ENCODE results near the gene CLDN6.

The CLDN6 gene

DNA sequence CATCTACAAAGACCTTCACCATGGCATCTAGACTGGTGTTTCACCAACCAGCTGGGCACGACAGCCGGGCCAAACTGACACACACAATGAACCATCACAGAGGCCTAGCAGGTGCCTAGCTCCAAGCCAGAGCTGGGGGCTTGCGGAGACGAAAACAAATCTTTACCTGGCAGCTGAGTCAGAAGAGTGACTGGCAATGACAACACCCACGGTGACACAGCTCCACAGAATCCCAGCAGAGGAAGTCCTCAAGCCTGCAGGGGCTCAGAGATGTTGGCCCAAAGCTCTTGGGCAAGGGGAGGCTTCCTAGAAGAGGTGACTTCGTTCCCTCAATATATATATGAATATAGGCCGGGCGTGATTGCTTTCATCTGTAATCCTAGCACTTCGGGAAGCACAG, 33.5 kb upstream of the CLDN6 start:
- DNase-seq (ENCODE audit: low spot score): no peak

DNA sequence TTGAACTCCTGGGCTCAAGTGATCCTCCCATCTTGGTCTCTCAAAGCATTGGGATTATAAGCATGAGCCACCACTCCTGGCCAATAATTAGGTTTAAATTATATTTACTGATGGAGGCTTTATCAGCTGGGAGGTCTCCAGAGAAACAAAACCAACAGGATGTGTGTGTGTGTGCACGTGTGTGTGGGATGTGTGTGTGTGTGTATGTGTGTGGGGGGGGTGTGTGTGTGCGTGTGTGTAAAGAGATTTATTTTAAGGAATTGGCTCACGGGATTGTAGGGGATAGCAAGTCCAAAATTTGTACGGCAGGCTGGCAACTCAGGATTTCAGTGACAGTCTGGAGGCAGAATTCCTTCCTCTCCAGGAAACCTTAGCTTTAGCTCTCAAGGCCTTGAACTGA, 33.0 kb upstream of the CLDN6 start:
- no peak for DNase-seq (ENCODE audit: low spot score)

DNA sequence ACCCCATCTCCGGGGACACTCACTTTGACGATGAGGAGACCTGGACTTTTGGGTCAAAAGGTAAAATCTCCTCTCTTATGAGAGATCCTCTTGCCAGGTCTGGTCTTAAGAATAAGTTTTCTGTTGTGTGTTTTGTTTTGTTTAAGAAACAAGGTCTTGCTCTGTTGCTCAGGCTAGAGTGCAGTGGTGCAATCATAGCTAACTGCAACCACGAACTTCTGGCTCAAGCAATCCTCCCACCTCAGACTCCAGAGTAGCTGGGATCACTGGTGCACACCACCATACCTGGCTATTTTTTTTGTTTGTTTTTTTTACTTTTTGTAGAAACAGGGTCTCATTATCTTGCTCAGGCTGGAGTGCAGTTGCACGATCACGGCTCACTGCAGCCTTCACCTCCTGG, 32.5 kb upstream of the CLDN6 start:
- DNase-seq (ENCODE audit: low spot score): no peak

DNA sequence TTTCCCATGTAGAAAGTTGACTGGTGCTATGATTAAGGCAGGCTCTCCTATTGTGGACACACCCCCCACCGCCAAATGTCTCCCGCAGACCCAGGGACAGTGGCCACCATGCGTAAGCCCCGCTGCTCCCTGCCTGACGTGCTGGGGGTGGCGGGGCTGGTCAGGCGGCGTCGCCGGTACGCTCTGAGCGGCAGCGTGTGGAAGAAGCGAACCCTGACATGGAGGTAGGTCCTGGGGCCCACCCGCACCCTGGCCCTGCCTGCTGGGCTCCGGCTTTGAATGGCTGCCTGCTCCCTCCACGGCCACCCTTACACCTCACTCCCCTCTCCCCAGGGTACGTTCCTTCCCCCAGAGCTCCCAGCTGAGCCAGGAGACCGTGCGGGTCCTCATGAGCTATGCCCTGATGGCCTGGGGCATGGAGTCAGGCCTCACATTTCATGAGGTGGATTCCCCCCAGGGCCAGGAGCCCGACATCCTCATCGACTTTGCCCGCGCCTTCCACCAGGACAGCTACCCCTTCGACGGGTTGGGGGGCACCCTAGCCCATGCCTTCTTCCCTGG, 32.0 kb upstream of the CLDN6 start:
- no peak for DNase-seq (ENCODE audit: low spot score)

DNA sequence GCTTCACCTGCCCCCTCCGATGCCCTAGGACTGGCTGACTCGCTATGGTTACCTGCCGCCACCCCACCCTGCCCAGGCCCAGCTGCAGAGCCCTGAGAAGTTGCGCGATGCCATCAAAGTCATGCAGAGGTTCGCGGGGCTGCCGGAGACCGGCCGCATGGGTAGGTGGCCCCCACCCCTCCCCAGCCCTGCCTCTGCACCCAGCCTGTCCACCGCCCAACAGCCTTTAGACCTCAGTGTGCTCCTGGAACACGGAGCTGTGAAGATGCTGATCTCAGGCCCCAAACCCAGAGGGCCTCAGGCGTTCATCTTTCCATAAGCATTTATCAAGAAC, 29.4 kb upstream of the CLDN6 start:
- DNase-seq (ENCODE audit: low spot score): no peak

DNA sequence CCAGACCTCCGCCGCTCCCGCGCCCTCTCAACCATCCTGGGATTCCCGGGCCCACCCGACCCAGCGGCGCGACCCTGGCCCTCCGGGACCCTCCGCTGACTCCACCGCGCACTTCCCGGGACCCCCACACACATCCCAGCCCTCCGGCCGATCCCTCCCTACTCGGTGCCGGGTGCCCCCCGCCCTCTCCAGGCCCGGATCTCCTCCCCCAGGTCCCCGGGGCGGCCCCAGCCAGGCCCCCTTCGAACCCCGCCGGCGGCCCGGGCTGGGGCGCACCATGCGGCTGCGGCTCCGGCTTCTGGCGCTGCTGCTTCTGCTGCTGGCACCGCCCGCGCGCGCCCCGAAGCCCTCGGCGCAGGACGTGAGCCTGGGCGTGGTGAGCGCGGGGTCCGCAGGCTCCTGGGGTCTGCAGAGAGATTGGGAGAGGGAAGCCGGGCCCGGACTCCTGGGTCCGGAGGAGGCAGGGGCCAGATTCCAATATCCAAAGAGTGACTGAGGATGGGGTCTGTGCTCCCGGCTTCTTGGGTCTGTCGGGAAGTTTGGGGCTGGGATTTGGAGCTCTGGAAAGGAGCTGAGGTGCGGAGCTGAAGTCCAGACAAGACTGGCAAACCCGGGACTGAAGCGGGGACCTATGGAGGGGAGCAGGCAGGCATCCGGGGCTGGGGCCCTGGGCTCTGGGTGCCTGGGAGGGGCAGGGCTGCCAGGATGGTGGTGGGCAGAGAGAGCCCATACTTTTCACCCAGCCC, 28.8 kb upstream of the CLDN6 start:
- DNase-seq (ENCODE audit: low spot score): no peak

DNA sequence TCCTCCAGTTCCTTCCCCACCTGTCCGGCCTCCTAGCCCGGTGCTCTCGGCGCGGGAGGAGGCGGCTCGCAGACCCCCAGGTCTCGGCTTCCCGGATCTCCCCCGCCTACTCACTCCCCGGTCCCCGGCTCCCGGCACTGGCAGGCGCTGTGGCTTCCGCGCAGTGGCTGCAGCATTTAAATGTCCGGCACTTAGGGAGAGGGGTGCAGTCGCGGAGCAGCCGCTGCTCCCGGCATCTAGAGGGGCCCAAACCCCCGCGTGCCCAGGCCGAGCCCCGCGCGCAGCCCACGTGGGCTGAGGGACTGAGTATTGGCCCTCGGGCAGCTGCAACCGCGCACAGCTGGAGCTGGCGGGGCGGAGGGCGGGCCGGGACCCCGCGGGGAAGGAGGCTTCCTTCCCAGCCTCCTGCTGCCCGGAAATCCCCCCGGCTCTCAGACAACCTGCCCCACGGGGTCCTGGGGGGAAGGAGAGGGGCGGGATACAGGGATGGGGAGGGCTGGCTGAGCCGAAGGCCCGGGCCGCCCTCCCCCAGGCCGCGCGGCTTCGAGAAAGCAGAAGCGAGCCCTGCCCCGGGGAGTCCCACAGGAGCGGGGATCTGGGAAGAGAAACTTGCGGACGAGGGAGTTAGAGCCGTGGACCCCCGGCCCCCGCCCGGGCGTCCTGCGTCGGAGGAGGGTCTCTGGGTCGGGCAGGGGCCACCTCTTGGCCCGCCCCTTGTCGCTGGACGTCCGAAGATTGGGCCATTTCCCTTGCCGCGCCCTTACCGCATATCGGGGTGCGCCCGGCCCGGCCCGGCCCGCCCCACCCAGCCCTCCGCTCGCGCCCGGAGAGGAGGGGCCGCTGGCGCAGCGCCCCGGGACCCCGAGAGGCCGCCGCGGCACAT, 28.0 kb upstream of the CLDN6 start, which contains the start of gene MMP25:
TSS of gene MMP25 (plus strand) at position 804 of the 883 bp plus-strand sequence. CDS start 357 bp downstream, outside the sequence.
- no peak for DNase-seq (ENCODE audit: low spot score)

DNA sequence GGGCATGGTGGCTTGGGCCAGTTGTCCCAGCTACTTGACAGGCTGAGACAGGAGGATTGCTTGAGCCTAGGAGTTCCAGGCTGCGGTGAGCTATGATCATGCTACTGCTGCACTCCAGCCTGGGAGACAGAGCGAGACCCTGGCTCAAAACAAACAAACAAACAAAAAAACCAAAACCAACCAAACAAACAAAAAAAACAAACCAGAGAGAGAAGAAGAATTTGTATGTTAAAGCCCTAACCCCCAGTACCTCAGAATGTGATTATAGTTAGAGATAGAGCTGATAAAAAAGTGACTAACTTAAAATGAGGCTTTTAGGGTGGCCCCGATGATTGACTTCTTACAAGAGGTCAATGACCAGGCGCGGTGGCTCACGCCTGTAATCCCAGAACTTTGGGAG, 26.7 kb upstream of the CLDN6 start:
- DNase-seq (ENCODE audit: low spot score): no peak

DNA sequence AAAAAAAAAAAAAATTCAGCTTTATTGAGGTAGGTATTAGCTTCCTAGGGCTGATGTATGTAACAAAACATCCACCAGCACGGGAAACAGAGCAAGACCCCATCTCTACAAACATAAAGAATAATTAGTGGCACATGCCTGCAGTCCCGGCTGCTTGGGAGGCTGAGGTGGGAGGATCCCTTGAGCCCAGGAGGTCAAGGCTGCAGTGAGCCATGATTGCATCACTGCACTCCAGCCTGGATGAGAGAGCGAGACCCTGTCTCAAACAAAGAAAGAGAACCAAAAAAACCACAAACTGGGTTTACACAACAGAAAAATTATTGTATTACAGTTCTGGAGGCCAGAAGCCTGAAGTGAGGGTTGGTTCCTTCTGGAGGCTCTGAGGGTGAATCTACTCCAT, 24.4 kb upstream of the CLDN6 start:
- no peak for DNase-seq (ENCODE audit: low spot score)

DNA sequence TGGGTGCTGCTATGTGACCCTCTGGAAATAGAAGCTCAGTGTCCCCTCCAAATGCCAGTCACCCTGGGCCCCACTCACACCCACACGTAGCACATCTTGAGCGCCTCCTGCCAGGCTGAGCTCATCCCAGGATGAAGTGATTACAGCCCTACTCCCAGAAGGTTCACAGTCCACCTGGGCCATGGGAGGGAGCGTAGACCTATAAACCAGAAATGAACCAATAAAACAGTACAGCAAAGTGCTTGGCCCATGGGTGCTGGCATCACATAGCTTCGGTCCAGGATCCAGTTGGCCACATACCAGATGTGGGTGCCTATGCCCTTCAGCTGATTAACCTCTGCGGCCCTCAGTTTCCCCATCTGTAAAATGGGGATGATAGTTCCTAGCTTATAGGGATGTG, 20.9 kb upstream of the CLDN6 start:
- DNase-seq (ENCODE audit: low spot score): no peak

DNA sequence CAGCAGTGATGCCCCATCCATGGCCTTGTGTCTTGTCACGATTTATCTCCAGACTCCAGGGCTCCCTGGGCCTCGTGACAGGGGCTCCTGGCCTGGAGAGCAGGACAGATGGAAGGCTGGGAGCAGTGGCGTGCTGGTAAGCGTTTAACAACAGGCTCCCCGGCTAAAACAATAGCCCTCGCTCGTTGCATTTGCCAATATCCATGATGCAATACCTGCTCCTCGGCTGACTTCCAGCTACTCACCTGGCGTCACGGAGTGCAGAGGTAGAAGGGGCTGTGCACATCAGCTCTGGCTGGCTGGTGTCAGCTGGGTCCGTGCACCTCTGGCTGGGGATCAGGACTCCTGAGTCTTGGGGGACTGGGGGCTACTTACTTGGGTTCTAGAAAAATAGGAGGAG, 20.3 kb upstream of the CLDN6 start:
- DNase-seq (ENCODE audit: low spot score): no peak

DNA sequence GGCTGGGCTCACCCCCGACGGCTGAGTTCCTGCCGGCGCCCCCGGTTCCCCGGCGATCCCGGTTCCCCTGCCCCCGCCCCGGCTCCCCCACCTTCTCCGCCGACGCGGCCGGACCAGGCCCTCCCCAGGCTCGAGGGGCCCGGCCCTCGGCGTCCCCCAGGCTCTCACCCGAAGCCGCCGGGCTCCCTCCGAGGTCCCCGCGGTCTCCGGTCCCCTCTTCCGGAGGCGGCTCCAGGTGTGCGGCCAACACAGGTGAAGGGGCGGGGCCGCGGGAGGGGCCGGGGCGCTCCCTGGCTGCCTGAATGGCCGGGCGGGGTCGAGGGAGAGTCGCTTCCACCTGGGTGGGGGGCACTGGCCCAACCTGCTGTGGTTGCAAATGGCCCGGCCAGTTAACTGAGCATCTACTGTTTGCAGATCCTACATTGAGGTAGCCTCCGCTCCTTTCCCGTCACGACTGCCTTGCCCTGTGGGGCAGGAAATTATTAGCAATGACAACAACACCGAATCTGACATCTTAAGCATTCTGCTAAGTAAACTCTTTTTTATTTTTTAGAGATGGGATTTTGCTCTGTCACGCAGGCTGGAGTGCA, 18.8 kb upstream of the CLDN6 start, which contains the start of gene BICDL2:
TSS of gene BICDL2 (minus strand) at position 219 of the 590 bp plus-strand sequence. CDS start 1,448 bp downstream, outside the sequence.
- DNase-seq (ENCODE audit: low spot score): no peak

DNA sequence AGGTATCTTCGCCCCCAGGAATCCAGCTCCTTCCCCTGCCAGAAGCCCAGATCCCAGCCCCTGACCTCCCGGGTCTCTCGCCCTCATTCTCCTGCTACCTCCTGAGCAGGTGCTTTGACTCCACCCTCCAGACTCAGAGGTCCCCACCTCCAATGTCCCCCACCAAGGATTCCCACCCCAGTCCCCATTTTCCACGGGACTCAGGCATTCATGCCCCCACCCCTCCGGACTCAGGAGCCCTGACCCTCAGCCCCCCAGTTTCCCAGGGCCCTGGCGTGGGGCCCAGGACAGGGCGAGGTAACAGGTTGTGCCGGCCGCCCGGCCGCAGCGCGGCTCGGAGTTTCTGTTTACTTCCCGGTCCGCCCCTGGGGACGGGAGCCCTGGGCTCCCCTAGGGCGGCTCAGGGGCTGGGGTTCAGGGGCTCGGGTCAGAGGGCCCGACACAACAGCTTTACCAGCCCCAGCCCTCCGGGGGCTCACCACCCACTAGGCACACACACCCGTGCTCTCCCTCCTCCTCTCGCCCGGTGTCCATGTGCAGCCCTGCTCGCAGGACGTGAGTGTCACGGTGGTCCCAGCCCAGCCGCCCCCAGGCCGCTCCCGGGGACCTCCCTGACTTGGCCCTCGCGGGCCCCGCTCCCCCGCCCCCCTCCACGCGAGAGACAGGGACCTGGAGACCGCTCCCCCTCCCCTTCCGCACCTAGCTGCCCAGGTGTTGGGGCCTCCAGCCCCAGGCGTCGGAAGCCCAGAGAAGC, 18.2 kb upstream of the CLDN6 start:
- no peak for DNase-seq (ENCODE audit: low spot score)

DNA sequence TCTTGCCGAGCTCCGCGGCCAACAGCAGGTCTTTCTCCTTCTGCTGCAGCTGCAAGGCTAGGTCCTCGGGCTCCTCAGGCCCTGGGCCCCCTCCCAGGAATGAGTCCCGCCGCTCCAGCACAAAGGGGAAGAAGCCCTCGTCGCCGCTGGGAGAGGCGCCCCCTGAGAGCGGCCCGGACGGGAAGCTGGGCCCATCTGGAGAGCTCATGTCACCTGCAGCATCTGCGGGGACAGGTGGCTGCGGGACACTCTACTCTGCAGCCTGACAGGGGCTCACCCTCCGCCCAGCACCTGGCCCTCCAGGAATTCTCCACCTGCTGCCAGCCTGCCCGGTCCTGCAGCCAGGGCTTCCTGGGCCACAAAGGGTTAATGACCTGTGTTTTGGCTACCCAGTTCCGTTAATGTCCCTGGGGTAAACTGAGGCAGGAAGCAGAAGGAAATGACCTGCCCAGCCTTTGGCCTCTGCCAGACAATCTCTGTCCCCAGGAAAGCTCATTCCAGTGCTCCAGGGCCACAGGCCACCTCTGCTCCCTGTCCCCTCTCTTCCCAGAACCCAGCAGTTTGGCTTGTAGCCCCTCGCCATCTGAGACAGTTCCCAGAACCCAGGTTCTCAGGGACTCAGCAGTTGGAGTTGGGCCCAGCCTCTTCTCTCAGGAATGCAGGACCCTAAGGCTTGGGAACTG, 17.4 kb upstream of the CLDN6 start:
- no peak for DNase-seq (ENCODE audit: low spot score)

DNA sequence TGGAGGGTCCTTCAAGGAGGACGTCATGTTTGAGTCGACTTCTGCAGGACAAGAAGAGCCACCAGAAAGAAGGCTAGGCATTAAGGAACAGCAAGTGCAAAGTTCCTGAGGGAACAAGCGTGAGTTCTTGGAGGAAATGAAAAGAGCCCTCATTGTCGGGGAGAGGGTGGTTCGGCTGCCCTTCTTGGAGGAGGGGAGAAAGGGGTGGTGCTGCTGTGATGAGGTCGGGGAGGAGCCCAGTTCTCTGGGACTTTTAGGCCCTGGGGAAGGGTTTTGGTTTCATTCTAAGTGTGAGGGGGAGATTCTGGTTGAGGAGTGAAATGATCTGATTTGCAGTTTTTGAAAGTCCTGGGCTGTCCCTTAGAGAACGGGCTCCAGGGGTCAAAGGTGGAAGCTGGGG, 14.6 kb upstream of the CLDN6 start:
- no peak for DNase-seq (ENCODE audit: low spot score)

DNA sequence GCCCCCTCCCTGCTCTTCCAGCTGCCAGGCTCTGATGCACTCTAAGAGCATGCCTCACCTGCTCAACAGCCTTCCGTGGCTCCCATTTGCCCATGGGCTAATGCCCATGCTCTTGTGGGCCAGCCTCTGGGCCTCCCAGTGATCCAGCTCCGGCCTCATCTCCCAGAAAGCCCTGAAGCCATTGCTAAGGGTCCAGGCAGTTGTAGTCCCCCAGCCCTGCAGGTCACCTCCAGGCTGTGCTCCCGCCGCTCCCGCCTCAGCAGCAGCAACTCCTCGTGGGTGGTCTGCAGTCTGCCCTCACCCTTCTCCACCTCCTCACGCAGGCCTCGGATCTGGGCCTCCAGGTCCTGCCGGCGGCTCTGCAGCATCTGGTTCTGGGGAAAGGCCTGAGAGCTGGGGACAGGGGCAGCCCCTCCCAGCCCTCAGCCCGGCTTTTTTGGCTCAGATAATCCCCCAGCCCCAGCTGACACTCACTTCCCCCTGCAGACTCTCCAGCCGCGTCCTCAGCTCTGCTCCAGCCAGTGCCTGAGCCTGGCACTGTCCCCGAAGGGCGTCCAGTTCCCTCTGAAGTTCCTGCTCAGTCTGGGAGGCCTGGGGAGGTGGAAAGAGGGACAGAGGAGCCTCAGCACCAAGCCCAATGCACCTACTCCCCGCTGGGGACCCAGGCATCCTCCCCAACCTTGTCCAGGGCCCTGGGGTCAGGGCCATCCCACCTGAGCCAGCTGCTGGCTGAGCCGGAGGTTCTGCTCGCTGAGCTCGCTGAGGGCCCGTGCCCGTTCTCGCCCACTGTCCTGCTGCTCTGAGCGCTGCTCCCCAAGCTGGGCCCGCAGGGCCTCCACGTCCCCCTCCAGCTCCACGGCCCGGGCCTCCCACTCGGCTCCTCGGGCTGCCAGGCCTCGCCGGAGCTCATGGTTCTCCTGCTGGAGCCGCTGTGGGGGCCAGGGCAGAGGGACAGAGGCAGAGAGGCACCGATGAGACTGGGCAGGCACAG, 12.5 kb upstream of the CLDN6 start:
- DNase-seq (ENCODE audit: low spot score): no peak

DNA sequence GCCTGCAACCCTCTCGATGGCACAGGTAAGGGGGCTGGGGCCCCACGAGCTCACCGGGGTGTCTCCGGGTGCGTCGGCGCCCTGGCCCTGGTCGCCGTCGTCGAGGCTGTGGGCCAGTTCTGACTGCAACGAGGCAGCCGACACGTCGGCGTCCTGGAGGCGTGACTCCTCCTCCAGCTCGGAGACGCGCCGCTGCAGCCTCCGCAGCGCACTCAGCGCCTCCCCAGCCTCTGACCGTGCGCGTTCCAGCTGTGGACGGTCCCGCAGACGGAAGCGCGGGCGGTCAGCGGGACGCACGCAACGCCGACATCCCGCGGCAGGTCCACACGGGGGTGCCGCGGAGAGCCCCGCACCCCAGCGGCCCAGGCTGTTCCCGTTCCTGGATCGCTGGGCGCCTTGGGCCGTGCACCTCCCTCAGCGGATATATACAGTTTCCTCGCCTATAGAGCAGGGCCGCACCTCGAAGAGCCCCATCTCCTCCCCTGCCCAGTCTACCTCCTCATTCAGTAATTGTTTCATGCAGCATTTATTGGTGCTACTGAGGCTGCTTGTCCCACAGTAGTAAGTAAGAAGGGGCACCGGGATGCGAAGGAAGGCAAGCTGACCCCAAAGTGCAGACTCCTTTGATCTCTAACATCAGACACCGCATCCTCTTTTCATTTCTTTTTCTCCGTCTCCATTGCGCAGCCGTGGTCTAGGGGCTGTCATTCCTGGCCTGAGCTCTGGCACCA, 11.7 kb upstream of the CLDN6 start:
- no peak for DNase-seq (ENCODE audit: low spot score)

DNA sequence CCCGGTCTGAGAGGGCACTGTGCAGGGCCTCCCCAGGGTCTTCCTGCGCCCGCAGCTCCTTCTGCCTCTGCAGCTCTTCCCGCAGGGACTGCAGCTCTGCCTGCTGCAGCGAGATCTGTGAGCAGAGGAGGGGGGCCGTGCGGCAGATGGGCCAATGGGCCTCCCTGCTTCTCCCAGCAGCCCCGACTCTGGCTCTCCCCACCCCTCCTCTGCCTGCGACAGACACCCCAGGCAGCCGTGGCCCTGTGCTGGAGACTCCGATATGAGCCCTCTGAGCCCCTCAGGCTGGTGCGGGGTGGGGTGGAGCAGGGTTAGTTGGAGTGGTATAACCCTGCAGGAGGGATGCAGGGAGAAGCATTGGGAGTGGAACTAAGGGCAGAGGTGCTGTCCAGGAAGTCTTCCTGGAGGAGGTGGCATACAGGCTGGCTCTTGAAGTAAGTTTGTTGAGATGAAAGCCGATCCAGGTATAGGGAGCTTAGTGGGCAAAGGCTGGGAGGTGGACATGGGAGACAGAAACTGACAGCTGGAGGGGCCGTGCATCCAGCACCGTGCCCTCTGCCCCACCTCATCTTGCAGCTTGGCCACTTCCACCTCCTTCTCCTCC, 10.8 kb upstream of the CLDN6 start:
- no peak for DNase-seq (ENCODE audit: low spot score)

Measured in putamen (tissue), 1 donor.